Fibroblast of lung (primary cell): ENCODE measurements around the gene RPH3AL.
A peak's percentile ranks its signal among the peaks of the same experiment; 100 is the strongest.

ENCODE experiments used
- CTCF ChIP-seq, 2 donors: IDR thresholded peaks in 1 of 2; conservative IDR thresholded peaks in 1 of 2; 1 replicate in 1 of 2; 2 replicates in 1 of 2; pipeline ENCODE4 v1.5.1; 2011 to 2012; ENCODE audit warnings: low read length in 2 of 2, control low read depth in 1 of 2, inconsistent platforms in 1 of 2, low read depth in 1 of 2, mild to moderate bottlenecking in 1 of 2
- EZH2 ChIP-seq: IDR thresholded peaks from 2 replicates; pipeline ENCODE4 v1.5.1; 2012; ENCODE audit warnings: low read length, control low read depth, mild to moderate bottlenecking; ENCODE audit errors: missing control alignments

GRCh38 chr17:181245-182049 lies 171.2 kb downstream of the RPH3AL start, which contains the start of gene DOC2B:
- TF ChIP-seq CTCF (conservative IDR thresholded peaks at IDR 0.05 in 1 of 2, IDR thresholded peaks at IDR 0.05 in 1 of 2; ENCODE audit: low read depth in 1 of 2, low read length in 2 of 2) (no peak), EZH2 (peak; percentile 74)
